ENCODE measurements around the gene PDE6A.

PDE6A gene

DNA sequence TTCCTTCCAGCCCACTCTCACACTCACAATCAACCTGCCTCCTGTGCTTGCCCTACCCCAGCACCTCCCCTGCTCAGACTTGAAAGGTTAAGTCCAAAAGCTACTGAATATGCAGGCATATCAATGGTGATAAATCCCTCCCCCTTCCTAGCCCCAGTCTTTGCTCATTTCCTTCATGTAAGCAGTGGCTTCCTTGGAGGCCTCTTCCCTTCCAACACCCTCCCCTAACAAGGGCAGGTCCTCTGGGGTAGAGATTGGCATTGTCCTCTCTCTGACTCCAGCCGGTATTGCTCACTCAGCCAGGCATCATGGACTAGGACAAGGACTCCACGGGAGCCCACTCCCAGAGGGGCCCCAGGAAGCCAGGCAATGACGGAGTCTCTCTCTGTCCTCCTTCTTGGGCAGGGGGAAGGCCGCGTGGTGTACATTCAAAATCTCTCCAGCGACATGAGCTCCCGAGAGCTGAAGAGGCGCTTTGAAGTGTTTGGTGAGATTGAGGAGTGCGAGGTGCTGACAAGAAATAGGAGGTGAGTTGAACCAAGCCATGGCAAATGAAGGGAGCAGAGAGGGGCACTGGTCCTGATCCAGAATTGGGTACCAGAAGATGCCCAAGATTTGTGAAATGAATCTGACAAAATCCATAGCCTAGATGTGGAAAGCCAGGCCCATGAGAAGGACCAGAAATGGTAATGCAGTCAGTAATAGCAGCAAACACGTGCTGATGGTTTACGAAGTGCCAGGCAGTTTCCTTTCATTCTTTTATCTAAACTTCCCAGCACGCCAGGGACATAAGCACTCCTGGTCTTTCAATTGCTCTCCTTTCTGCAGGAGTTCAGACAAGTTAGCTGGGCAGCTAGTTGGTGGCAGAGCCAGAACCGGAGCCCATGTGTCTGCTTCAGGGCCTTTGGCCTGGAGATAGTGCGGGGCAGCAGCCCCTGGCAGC is 102.5 kb downstream of the PDE6A start:
- no peaks in the 10 kb centered on the region; the same call in 1 of the 2 replicates for H3K4me1 ChIP-seq (ENCODE audit: insufficient read depth, low read length)
- peaks cover 16% of the 10 kb centered on the region; the same call in 1 of the 2 replicates for H3K36me3 ChIP-seq (ENCODE audit: insufficient read depth, low read length)
- no peaks in the 10 kb centered on the region for H3K9me3 ChIP-seq (ENCODE audit: insufficient read depth, low read depth, low read length)
- WGBS = 85% methylated on average over 14 of the region's 14 CpGs
- no peak overlapping the region for H3K9ac ChIP-seq (ENCODE audit: low read depth, low read length)
- H3K27me3 ChIP-seq (ENCODE audit: insufficient read depth, low read length) = no peaks in the 10 kb centered on the region
- no peak overlapping the region for H3K27ac ChIP-seq (ENCODE audit: low read depth, low read length)
- no peak overlapping the region for H3K4me3 ChIP-seq (ENCODE audit: low read length)

DNA sequence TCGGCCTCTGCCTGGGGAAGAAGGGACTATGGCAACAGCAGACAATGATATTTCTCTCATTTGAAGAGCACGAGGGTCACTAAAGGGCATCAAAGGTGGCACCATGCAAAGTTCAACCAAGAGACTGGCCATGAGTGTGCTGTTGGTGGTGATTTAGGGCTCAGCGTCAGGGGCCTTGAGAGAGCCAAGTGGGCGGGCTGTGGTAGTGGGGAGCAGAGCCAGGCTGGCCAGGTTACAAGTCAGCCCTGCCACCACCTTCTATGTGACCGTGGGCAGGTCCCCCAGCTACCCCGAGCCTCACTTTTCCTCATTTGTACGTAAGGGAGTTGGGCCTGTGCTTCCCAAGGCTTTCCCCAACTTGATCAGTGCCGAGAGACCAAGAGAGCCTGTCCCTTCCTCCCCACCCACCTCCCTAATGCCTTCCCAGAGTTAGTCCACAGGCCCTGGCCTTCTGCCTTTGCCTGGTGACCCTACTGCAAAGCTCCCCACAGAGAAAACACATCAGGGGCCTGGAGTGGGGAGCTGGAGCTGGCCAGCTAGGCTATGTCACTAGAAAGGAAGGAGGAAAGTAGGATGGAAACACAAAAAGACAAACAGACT is 104.3 kb downstream of the PDE6A start:
- 93% methylated on average over 8 of the region's 8 CpGs for WGBS
- Histone ChIP-seq H3K4me3 (ENCODE audit: low read length) (no peak overlapping the region), H3K4me1 (ENCODE audit: insufficient read depth, low read length) (no peaks in the 10 kb centered on the region; the same call in 1 of the 2 replicates), H3K27ac (ENCODE audit: low read depth, low read length) (no peak overlapping the region), H3K9ac (ENCODE audit: low read depth, low read length) (no peak overlapping the region; the same call in 1 of the 2 replicates), H3K9me3 (ENCODE audit: insufficient read depth, low read depth, low read length) (no peaks in the 10 kb centered on the region), H3K36me3 (ENCODE audit: insufficient read depth, low read length) (peaks cover 3% of the 10 kb centered on the region; the same call in 1 of the 2 replicates), H3K27me3 (ENCODE audit: insufficient read depth, low read length) (no peaks in the 10 kb centered on the region)

DNA sequence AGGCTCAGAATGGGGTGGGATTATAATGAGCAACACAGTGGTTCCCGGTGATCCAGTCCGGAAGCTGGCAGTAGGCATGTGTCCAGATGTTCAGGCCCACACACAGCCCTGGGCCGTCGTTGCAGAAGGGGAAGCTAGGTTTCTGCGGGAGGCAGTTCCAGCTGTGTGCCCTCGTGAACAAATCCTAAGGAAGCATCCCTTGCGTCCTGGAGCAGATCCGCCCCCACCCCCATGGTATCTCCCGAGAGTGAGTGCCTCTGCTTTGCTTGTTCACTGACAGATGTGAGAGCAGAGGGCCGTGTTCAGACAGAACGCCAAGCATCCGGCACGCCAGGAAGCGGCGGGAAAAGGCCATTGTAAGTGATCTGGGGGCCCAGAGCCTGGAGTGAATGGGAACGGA is 104.8 kb downstream of the PDE6A start:
- no peaks in the 10 kb centered on the region for H3K36me3 ChIP-seq (ENCODE audit: insufficient read depth, low read length)
- H3K27me3 ChIP-seq (ENCODE audit: insufficient read depth, low read length) = no peaks in the 10 kb centered on the region
- H3K4me1 ChIP-seq (ENCODE audit: insufficient read depth, low read length) = no peaks in the 10 kb centered on the region; the same call in 1 of the 2 replicates
- H3K4me3 ChIP-seq (ENCODE audit: low read length) = no peak overlapping the region
- H3K9ac ChIP-seq (ENCODE audit: low read depth, low read length) = peak overlapping the region; percentile 43; the same call in 1 of the 2 replicates
- 89% methylated on average over 16 of the region's 16 CpGs for WGBS
- H3K9me3 ChIP-seq (ENCODE audit: insufficient read depth, low read depth, low read length) = no peaks in the 10 kb centered on the region
- H3K27ac ChIP-seq (ENCODE audit: low read depth, low read length) = no peak overlapping the region

DNA sequence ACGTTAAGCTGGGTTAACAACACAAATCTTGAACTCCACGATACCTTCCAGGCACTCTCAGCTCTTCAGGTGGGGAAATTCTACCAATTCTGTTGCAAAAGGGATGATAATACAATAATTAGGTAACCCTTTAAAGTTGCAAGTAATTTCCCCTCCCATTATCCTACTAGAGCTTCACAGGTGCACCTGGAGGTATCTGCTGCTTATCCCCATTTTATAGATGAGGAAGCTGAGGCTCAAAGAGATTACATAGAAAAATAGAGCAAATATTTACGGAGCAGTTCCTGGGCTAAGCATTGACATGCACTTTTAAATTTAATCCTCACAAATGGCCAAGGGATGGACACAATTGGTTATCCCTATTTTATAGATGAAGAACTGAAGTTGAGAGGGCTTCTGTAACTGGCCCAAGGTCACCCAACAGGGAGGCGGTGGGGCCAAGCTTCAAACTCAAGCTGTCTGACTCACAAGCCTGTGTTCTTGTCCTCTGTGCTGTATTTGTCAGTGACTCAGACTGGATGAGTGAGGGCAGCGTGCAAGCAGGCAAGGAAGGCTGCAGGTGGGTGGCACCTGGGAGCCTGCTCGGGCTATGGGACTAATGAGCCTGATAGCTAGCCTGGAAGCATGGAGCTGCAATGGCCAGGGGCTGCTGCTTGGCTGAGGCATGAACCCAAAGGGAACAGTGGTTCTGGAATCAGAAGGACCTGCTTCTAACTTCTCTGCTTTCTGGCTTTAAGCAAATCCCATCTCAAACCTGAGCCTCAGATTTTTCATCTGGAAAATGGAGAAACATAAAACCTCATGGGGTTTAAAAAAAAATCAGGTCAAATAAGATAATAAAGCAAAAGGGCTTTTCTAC is 105.5 kb downstream of the PDE6A start:
- Histone ChIP-seq H3K36me3 (ENCODE audit: insufficient read depth, low read length) (no peaks in the 10 kb centered on the region), H3K27ac (ENCODE audit: low read depth, low read length) (no peak overlapping the region), H3K27me3 (ENCODE audit: insufficient read depth, low read length) (no peaks in the 10 kb centered on the region), H3K9me3 (ENCODE audit: insufficient read depth, low read depth, low read length) (no peaks in the 10 kb centered on the region), H3K4me3 (ENCODE audit: low read length) (no peak overlapping the region), H3K4me1 (ENCODE audit: insufficient read depth, low read length) (no peaks in the 10 kb centered on the region; the same call in 1 of the 2 replicates), H3K9ac (ENCODE audit: low read depth, low read length) (no peak overlapping the region)
- 89% methylated on average over 6 of the region's 6 CpGs for WGBS

DNA sequence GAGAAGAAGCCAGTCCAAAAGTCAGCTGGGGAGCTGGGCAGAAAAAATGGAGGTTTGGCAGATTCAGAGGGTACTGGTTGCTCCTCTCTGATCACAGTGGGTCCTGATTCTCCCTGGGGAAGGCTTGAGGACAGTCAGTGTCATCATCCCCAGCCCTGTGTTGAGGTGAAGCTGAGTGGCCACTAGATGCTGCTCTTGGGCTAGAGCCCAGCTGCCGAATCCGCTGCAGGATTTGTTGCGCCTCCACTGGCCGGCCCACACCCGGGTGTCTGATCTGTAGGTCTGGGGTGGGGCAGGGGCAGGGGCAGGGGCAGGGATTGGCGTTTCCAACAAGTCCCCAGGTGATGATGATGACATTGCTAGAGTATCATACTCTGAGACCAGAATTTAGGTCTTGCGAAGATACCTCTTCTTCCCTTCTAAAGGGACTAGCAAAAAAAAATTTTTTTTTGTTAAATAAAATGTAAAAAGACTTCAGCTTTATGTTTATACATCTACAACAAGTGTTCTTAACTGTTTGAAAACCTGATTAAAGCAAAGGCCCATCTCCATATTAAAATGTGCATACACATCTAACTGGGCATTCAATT is 106.8 kb downstream of the PDE6A start:
- no peak overlapping the region for H3K27ac ChIP-seq (ENCODE audit: low read depth, low read length)
- H3K27me3 ChIP-seq (ENCODE audit: insufficient read depth, low read length) = no peaks in the 10 kb centered on the region
- H3K36me3 ChIP-seq (ENCODE audit: insufficient read depth, low read length) = no peaks in the 10 kb centered on the region
- H3K9ac ChIP-seq (ENCODE audit: low read depth, low read length) = no peak overlapping the region
- no peaks in the 10 kb centered on the region for H3K9me3 ChIP-seq (ENCODE audit: insufficient read depth, low read depth, low read length)
- 15% methylated on average over 6 of the region's 7 CpGs for WGBS
- no peaks in the 10 kb centered on the region; the same call in 1 of the 2 replicates for H3K4me1 ChIP-seq (ENCODE audit: insufficient read depth, low read length)
- H3K4me3 ChIP-seq (ENCODE audit: low read length) = no peak overlapping the region

DNA sequence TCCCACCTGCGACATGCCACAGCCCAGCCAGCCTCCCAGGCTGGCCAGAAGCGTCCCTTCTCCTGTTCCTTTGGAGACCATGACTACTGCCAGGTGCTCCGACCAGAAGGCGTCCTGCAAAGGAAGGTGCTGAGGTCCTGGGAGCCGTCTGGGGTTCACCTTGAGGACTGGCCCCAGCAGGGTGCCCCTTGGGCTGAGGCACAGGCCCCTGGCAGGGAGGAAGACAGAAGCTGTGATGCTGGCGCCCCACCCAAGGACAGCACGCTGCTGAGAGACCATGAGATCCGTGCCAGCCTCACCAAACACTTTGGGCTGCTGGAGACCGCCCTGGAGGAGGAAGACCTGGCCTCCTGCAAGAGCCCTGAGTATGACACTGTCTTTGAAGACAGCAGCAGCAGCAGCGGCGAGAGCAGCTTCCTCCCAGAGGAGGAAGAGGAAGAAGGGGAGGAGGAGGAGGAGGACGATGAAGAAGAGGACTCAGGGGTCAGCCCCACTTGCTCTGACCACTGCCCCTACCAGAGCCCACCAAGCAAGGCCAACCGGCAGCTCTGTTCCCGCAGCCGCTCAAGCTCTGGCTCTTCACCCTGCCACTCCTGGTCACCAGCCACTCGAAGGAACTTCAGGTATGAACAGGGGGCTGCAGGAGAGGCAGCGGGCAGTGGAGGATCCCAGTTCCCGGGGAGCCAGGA is 108.0 kb downstream of the PDE6A start:
- Histone ChIP-seq H3K27me3 (ENCODE audit: insufficient read depth, low read length) (no peaks in the 10 kb centered on the region), H3K9me3 (ENCODE audit: insufficient read depth, low read depth, low read length) (no peaks in the 10 kb centered on the region), H3K9ac (ENCODE audit: low read depth, low read length) (no peak overlapping the region), H3K27ac (ENCODE audit: low read depth, low read length) (no peak overlapping the region), H3K36me3 (ENCODE audit: insufficient read depth, low read length) (no peaks in the 10 kb centered on the region), H3K4me3 (ENCODE audit: low read length) (no peak overlapping the region), H3K4me1 (ENCODE audit: insufficient read depth, low read length) (no peaks in the 10 kb centered on the region; the same call in 1 of the 2 replicates)
- 93% methylated on average over 17 of the region's 18 CpGs for WGBS

DNA sequence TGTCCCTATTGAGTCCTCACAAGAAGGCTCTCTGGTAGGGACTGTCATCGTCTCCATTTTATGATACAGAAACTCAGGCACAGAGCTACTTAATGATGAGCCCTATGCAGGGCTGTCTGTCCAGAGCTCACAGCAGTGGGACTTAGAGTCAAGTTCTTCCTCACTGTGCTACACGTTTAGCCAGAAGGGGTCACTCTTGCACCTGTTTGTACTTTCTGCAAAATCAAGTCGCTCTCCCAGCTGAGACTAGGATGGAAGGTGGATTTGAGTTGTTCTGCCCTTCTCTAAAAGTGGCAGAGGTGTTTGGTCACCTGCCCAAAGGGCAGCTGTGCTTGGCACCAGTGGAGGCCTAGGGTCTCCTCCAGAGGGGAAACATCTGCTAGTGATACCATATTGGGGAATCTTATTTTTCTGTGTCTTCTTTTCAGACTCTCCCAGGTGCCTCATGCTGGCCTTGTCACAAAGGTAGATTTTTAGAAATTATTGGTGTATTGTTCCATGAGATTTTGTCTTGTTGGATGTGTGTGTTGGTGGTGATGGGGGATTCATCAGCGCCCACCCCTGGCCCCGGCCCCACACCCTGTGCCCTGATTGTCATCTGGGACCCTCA is 110.2 kb downstream of the PDE6A start:
- Histone ChIP-seq H3K36me3 (ENCODE audit: insufficient read depth, low read length) (no peaks in the 10 kb centered on the region), H3K9me3 (ENCODE audit: insufficient read depth, low read depth, low read length) (no peaks in the 10 kb centered on the region)
- WGBS = 57% methylated on average over 5 of the region's 5 CpGs

DNA sequence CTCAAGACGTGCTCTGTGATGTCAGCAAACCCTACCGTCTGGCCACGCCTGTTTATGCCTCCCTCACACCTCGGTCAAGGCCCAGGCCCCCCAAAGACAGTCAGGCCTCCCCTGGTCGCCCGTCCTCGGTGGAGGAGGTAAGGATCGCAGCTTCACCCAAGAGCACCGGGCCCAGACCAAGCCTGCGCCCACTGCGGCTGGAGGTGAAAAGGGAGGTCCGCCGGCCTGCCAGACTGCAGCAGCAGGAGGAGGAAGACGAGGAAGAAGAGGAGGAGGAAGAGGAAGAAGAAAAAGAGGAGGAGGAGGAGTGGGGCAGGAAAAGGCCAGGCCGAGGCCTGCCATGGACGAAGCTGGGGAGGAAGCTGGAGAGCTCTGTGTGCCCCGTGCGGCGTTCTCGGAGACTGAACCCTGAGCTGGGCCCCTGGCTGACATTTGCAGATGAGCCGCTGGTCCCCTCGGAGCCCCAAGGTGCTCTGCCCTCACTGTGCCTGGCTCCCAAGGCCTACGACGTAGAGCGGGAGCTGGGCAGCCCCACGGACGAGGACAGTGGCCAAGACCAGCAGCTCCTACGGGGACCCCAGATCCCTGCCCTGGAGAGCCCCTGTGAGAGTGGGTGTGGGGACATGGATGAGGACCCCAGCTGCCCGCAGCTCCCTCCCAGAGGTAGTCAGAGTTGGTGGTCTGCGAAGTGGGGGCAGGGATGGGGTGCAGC is 111.3 kb downstream of the PDE6A start:
- Histone ChIP-seq H3K9ac (ENCODE audit: low read depth, low read length) (no peak overlapping the region), H3K27ac (ENCODE audit: low read depth, low read length) (no peak overlapping the region), H3K27me3 (ENCODE audit: insufficient read depth, low read length) (no peaks in the 10 kb centered on the region), H3K4me1 (ENCODE audit: insufficient read depth, low read length) (no peaks in the 10 kb centered on the region), H3K4me3 (ENCODE audit: low read length) (no peak overlapping the region), H3K36me3 (ENCODE audit: insufficient read depth, low read length) (no peaks in the 10 kb centered on the region), H3K9me3 (ENCODE audit: insufficient read depth, low read depth, low read length) (no peaks in the 10 kb centered on the region)
- WGBS = 95% methylated on average over 30 of the region's 30 CpGs

More for the DNA sequence above, 110.2 kb downstream of the PDE6A start:
- H3K4me3 ChIP-seq (ENCODE audit: low read length) = no peak overlapping the region
- no peaks in the 10 kb centered on the region for H3K27me3 ChIP-seq (ENCODE audit: insufficient read depth, low read length)
- no peak overlapping the region for H3K9ac ChIP-seq (ENCODE audit: low read depth, low read length)
- no peaks in the 10 kb centered on the region for H3K4me1 ChIP-seq (ENCODE audit: insufficient read depth, low read length)
- no peak overlapping the region for H3K27ac ChIP-seq (ENCODE audit: low read depth, low read length)

DNA sequence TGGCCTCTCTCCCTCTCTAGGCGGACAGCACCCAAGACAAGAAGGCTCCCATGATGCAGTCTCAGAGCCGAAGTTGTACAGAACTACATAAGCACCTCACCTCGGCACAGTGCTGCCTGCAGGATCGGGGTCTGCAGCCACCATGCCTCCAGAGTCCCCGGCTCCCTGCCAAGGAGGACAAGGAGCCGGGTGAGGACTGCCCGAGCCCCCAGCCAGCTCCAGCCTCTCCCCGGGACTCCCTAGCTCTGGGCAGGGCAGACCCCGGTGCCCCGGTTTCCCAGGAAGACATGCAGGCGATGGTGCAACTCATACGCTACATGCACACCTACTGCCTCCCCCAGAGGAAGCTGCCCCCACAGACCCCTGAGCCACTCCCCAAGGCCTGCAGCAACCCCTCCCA is 112.0 kb downstream of the PDE6A start:
- H3K27me3 ChIP-seq (ENCODE audit: insufficient read depth, low read length) = no peaks in the 10 kb centered on the region
- no peak overlapping the region for H3K27ac ChIP-seq (ENCODE audit: low read depth, low read length)
- H3K4me1 ChIP-seq (ENCODE audit: insufficient read depth, low read length) = no peaks in the 10 kb centered on the region
- no peaks in the 10 kb centered on the region for H3K9me3 ChIP-seq (ENCODE audit: insufficient read depth, low read depth, low read length)
- 90% methylated on average over 12 of the region's 12 CpGs for WGBS
- H3K36me3 ChIP-seq (ENCODE audit: insufficient read depth, low read length) = no peaks in the 10 kb centered on the region
- H3K4me3 ChIP-seq (ENCODE audit: low read length) = no peak overlapping the region
- no peak overlapping the region for H3K9ac ChIP-seq (ENCODE audit: low read depth, low read length)
